Subcutaneous adipose tissue (tissue), 4 donors: ENCODE results near the gene LYZL4. TPM values are rescaled to one million over a fixed set of nuclear protein-coding genes. Genes with fewer than 3 reads are reported as not detected.

Source experiments
- total RNA-seq, 4 donors: library from RNA; depleted of rRNA; stranded (reverse); fragments of >200 nt; gene quantifications; one replicate each; pipeline ENCODE4 v1.1.0, GENCODE V29; 2016
- TF ChIP-seq, protein P1 (sequence below): fragments of 450-650 bp; IDR thresholded peaks from one replicate; pipeline ENCODE4 v1.5.1; 2016; ENCODE audit warnings: low read depth, mild to moderate bottlenecking, control low read depth, antibody characterized with exemption, moderate library complexity

Gene LYZL4
- total RNA-seq, 4 donors from 2014 or later: not detected

DNA sequence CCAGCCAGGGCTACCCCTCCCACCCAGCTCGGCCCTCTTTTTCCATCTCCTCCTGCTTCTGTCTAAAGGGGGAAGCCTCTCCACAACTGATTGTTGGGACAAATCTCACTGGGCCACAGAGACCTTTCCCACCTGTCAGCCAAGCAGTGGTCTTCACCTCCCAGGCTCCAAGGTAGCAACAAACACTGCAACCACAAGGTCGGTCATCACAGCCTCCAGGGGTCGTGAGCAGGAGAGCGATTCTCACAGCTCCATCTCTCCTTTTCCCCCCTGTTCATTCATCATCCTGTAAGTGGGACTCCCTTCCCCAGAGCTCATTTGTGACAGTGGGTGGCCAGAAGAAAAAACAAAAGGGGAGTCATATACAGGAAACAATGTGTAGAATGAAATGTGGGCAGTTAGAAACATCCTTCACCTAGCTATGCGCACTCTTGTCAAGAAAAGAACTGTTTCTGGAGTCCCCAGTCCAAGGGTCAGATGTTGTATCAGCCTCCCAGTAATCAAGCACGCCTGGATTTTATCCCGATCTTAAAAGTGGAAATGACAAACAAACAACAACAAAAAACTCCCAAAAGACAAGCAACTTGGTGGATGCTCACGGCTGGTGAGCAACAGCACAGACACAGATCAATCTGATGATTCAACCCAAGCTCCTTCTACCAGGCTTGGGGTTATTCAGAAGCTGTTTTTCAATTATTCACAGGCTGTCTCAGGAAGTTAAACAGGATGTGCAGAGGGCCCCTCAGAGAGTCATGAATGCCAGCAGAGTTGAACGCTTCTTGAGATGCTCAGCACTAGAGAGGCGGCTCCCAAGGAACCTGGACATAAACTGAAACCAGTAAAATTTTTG, 22.4 kb downstream of the LYZL4 start:
- TF ChIP-seq, protein P1, sequence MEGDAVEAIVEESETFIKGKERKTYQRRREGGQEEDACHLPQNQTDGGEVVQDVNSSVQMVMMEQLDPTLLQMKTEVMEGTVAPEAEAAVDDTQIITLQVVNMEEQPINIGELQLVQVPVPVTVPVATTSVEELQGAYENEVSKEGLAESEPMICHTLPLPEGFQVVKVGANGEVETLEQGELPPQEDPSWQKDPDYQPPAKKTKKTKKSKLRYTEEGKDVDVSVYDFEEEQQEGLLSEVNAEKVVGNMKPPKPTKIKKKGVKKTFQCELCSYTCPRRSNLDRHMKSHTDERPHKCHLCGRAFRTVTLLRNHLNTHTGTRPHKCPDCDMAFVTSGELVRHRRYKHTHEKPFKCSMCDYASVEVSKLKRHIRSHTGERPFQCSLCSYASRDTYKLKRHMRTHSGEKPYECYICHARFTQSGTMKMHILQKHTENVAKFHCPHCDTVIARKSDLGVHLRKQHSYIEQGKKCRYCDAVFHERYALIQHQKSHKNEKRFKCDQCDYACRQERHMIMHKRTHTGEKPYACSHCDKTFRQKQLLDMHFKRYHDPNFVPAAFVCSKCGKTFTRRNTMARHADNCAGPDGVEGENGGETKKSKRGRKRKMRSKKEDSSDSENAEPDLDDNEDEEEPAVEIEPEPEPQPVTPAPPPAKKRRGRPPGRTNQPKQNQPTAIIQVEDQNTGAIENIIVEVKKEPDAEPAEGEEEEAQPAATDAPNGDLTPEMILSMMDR: no peak

DNA sequence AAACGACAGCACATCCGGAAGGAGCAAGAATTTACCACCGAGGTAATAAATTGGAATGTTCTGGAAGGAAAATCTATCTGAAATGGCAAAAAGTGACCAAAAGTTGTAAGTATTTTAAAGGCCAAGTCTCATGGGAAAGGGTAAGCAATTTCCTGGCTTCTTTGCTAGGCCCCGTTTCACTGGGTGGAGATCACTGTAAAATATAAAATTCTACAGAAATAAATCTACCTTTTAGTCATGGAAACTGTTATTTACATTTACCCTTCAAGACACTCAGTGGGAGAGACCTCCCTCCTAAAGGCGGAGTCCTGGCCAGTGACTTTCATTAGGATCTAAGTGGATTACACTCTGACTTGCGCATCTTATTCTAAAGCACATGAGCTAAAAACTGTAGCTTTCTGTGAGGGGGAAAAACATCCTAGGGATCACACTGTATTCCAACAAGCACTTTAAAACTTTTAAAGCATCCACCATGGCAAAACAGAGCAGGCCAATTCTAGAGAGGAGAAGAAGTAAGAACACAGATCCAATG, 28.8 kb downstream of the LYZL4 start:
- TF ChIP-seq, protein P1: no peak

DNA sequence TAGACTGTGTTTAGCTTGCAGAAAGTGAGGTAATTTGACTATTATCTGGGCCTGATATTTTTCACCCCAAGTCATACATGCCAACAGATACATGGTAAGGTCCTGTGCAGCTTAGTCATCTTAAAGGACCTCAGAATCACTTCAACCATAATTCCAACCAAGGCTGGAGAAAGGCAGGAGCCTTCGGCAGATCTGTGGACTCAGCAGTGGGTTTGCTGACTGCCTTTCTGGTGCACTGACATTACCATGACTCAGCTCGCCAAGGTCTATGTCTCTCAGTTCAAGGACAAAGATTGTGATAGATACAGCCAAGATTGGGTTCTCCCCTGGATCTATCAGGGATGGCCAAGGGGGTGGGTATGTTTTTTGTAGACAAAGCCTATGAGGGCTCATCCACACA, 32.7 kb downstream of the LYZL4 start:
- TF ChIP-seq, protein P1: no peak

DNA sequence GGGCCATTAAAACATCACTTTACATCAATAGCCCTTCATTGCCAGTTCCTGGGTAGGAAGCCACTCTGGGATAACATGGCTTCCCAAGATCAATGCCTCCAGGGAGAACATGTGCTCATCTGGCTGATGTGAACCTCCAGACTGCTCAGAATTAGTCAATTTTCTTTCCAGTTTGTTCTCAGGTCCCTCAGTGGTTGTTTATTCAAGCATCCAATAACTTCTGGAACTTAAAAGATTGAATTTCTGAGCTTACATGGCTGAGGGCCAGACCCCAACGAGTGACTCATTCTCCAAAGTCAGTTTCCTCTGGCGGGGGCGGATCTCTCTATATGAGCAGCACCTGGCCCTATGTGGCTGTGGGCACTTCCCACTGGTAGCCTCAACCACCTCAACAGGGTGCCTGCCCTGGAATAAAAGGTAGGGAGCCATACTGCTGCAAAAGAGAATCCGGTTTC, 34.0 kb downstream of the LYZL4 start:
- TF ChIP-seq, protein P1: no peak

DNA sequence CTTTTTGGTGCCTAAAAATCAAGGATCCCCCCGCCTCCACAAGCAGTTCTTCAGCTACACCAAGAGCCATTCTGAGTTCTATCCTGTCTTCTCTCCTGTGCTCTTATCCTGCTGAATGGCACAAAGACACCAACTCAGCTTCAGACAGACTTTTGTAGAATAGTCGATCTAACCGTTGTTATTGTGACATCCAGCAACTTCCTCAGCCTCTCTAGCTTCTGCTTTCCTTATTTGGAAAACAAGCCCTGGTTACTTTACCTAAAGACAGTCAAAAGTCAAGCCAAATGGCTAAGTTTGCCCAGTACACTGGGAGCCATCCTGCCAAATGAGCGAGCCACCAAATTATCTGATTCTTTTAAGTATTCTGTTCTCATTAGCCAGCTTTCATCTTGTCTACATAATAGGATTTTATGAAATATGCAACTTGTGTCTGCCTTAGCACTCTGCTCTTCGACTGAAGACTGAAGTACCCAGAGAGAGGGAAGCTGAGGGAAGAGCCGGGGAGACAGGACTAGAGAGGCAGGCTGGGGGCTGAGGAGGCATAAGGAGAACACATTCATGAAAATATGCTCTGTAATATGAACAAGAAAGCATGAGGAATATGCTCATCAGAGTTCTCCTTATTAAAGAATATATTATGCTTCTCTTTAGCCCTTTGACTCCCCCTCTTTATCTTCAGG, 35.1 kb downstream of the LYZL4 start:
- TF ChIP-seq, protein P1: no peak

DNA sequence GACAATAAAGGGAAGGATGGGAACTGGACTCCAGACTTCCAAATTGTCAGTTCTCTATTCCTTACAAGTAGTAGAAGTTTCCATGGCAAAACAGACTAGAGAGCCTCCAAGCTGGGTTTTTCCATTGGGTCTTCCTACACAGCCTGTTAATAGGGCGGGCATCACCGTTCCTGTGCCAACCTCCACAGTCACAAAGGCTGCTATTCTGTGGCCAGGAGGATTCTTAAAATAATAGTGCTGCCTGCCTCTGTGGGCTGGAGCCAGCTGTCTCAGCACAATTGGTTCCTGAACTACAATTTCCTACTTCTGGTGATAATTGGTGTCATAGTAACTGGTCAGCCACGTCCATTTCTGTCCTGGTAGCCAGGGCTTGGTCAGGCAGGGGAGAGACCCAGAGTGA, 38.6 kb downstream of the LYZL4 start:
- TF ChIP-seq, protein P1: no peak

DNA sequence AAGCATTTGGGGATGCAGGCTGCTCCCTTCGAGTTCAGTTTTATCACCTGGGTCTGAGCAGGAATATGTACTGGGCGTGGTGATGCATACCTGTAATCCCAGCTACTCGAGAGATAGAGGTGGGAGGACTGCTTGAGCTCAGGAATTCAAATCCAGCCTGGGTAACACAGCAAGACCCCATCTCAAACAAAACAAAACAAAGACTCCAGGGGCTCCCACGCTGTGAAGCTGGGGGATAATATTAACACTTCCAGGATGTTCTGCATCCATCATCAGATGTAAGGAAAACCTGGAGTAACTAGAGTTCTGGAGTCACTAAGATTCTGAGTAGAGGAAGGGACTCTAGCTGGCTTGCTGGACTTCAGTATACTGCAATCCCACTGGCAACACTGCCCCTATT, 40.6 kb downstream of the LYZL4 start:
- TF ChIP-seq, protein P1: no peak
